ENCODE data around the gene KLHL17. TPM values are rescaled to one million over a fixed set of nuclear protein-coding genes. Genes with fewer than 3 reads are reported as not detected.

Gene KLHL17
- total and polyA plus RNA-seq, 9 of the 15 experiments (the other 6 are each of a cell fraction or from before 2014, with no cell fraction given): 0.14 to 84.8 (median 13.0) TPM

- intact Hi-C loops (cut with micrococcal nuclease): no loop called here
- WGBS (ENCODE audit: insufficient coverage, low coverage, missing lambda C conversion rate): 33% methylated on average over 59 of the region's 60 CpGs
- in situ Hi-C loops (cut with MboI): no loop called here
- peak in 1 of 2 experiments; percentile 39 for TF ChIP-seq E2F6 (IDR thresholded peaks at IDR 0.05; ENCODE audit: borderline replicate concordance in 1 of 2, extremely low read depth in 1 of 2, insufficient read depth in 1 of 2, insufficient read length in 1 of 2, low read depth in 1 of 2, low read length in 1 of 2, poor library complexity in 1 of 2, severe bottlenecking in 1 of 2)
- no peak for TF ChIP-seq ADNP (tag; IDR thresholded peaks at IDR 0.05)
- 0 out of 2 replicates have a peak, but pooled peaks have one; percentile 34 for TF ChIP-seq ZFX (CRISPR knock-in tag; IDR thresholded peaks at IDR 0.05)
- TF ChIP-seq USF1 (CRISPR knock-in tag; IDR thresholded peaks at IDR 0.05): 0 out of 2 replicates have a peak, but pooled peaks have one; percentile 4
- no peak for TF ChIP-seq GATAD2A (IDR thresholded peaks at IDR 0.05)
- no peaks in the 10 kb centered on the region for H3K9me3 ChIP-seq (replicated peaks; ENCODE audit: control insufficient read depth, insufficient read depth, low read depth, low read length)
- ATAC-seq: no peak
- POLR2A ChIA-PET: interaction anchor here (0.7 kb wide), 1 partner anchor 11 kb away, joined by 3 read pairs; no protein-coding TSS in a partner anchor
- peaks cover 13% of the 10 kb centered on the region for H4K20me1 ChIP-seq (replicated peaks; ENCODE audit: control insufficient read depth, insufficient read depth, low read length)
- no peak overlapping the region for H3K4me2 ChIP-seq (ENCODE audit: insufficient read depth, low read length)
- H3K4me3 ChIP-seq: no peak overlapping the region
- DNase-seq (ENCODE audit: extremely low read depth in 1 of 4, low spot score in 3 of 4): no peak
- no peak overlapping the region for H2AFZ ChIP-seq (ENCODE audit: low read depth, low read length)
- no TSS peak for BruUV-seq (replicated peaks)
- H3K9me1 ChIP-seq (ENCODE audit: control insufficient read depth, insufficient read depth, low read length): no peaks in the 10 kb centered on the region
- H3K9ac ChIP-seq (ENCODE audit: insufficient read depth in 1 of 2, low read depth in 2 of 2, low read length in 2 of 2): peak overlapping the region in 1 of 2 experiments; percentile 12; a peak in 1 of 4 replicates
- H3K79me2 ChIP-seq (ENCODE audit: control insufficient read depth, insufficient read depth, low read length): no peaks in the 10 kb centered on the region
- FAIRE-seq: no peak
- H3K4me1 ChIP-seq (replicated peaks in 1 of 2; ENCODE audit: control insufficient read depth in 2 of 2, insufficient read depth in 2 of 2, low read length in 2 of 2): peaks cover 0 to 82% of the 10 kb centered on the region in 2 experiments; a peak in 3 of 5 replicates
- peaks cover 39 to 77% of the 10 kb centered on the region in 2 experiments; a peak in 4 of 5 replicates for H3K27me3 ChIP-seq (ENCODE audit: control insufficient read depth in 2 of 2, insufficient read depth in 2 of 2, low read length in 2 of 2)
- no peak overlapping the region for H3K27ac ChIP-seq (ENCODE audit: extremely low read depth, low read depth, low read length)
- no peaks in the 10 kb centered on the region for H3K36me3 ChIP-seq (ENCODE audit: control insufficient read depth, insufficient read depth, low read length)
- CTCF ChIA-PET (ENCODE audit: low intra/inter-chr PET ratio): interaction anchor here (1.1 kb wide), 1 partner anchor 75 kb away, joined by 4 read pairs; no protein-coding TSS in a partner anchor
These were observed 18.7 kb downstream of the KLHL17 start for GRCh38 chr1:978835-979743.
